DLD1 (cell line): Measurements from ENCODE around the gene OLFM2.

Experiments
- in situ Hi-C: cut with HindIII; loops from 2 replicates; pipeline ENCODE4 v1.10.0; 2017; ENCODE audit warnings: low sequenced_read_pairs

OLFM2 gene

GRCh38 chr19:9910625-9911024 is 25.7 kb downstream of the OLFM2 start:
- in situ Hi-C loops = no loop called here

GRCh38 chr19:9909251-9909650 is 27.1 kb downstream of the OLFM2 start:
- in situ Hi-C loops = no loop called here

GRCh38 chr19:9906475-9907087 is 29.7 kb downstream of the OLFM2 start:
- in situ Hi-C loops = no loop called here

GRCh38 chr19:9903336-9903735 is 33.0 kb downstream of the OLFM2 start:
- in situ Hi-C loops = no loop called here

- in situ Hi-C loops = no loop called here
Observed at GRCh38 chr19:9901642-9902041, 34.7 kb downstream of the OLFM2 start.

GRCh38 chr19:9901020-9901419 is 35.3 kb downstream of the OLFM2 start:
- in situ Hi-C loops = no loop called here

GRCh38 chr19:9891609-9892373 is 44.5 kb downstream of the OLFM2 start:
- in situ Hi-C loops = no loop called here

- in situ Hi-C loops = no loop called here
Observed at GRCh38 chr19:9885077-9885552, 51.2 kb downstream of the OLFM2 start.

- in situ Hi-C loops = no loop called here
Observed at GRCh38 chr19:9883764-9884163, 52.6 kb downstream of the OLFM2 start.

GRCh38 chr19:9883231-9883758 is 53.0 kb downstream of the OLFM2 start:
- in situ Hi-C loops = no loop called here

GRCh38 chr19:9881720-9882119 is 54.6 kb downstream of the OLFM2 start:
- in situ Hi-C loops = no loop called here

- in situ Hi-C loops = no loop called here
Observed at GRCh38 chr19:9878511-9879196, 57.7 kb downstream of the OLFM2 start.

- in situ Hi-C loops = no loop called here
Observed at GRCh38 chr19:9877780-9878510, 58.4 kb downstream of the OLFM2 start.

GRCh38 chr19:9875796-9876195 is 60.5 kb downstream of the OLFM2 start:
- in situ Hi-C loops = no loop called here

- in situ Hi-C loops = no loop called here
Observed at GRCh38 chr19:9875031-9875627, 61.2 kb downstream of the OLFM2 start.

GRCh38 chr19:9872618-9873242 is 63.6 kb downstream of the OLFM2 start:
- in situ Hi-C loops = no loop called here

- in situ Hi-C loops = no loop called here
Observed at GRCh38 chr19:9871626-9872338, 64.5 kb downstream of the OLFM2 start.

- in situ Hi-C loops = no loop called here
Observed at GRCh38 chr19:9868983-9869617, 67.2 kb downstream of the OLFM2 start.
